KMS-11 (cell line): Measurements from ENCODE around the gene TMPRSS9.

Experiments
- H2AFZ ChIP-seq: fragments of 200-600 bp; sonication (generic); 2 replicates; pipeline ENCODE4 v1.6.1; 2016; ENCODE audit warnings: antibody characterized with exemption, mixed run types, low read depth
- H3K27ac ChIP-seq: fragments of 200-600 bp; sonication (generic); 2 replicates; pipeline ENCODE4 v1.6.1; 2016; ENCODE audit warnings: mild to moderate bottlenecking, mixed run types
- H3K27me3 ChIP-seq: fragments of 200-600 bp; sonication (generic); 2 replicates; pipeline ENCODE4 v1.6.1; 2017; ENCODE audit warnings: mild to moderate bottlenecking, low read depth, mixed run types, moderate library complexity; ENCODE audit not compliant: insufficient read depth
- H3K36me3 ChIP-seq: fragments of 200-600 bp; sonication (generic); 2 replicates; pipeline ENCODE4 v1.6.1; 2017; ENCODE audit warnings: mild to moderate bottlenecking, mixed run types; ENCODE audit not compliant: insufficient read depth
- H3K4me1 ChIP-seq: fragments of 200-600 bp; sonication (generic); 2 replicates; pipeline ENCODE4 v1.6.1; 2016; ENCODE audit warnings: mild to moderate bottlenecking, low read depth, mixed run types; ENCODE audit not compliant: poor library complexity, severe bottlenecking
- H3K4me2 ChIP-seq: fragments of 200-600 bp; sonication (generic); 2 replicates; pipeline ENCODE4 v1.7.0; 2016; ENCODE audit warnings: mild to moderate bottlenecking, mixed run types
- H3K4me3 ChIP-seq: fragments of 200-600 bp; sonication (generic); IDR thresholded peaks from 2 replicates; pipeline ENCODE4 v1.6.1; 2017; ENCODE audit warnings: low read depth, low read length, mixed read lengths; ENCODE audit not compliant: insufficient read depth
- H3K79me2 ChIP-seq: fragments of 200-600 bp; sonication (generic); 2 replicates; pipeline ENCODE4 v1.6.1; 2016; ENCODE audit warnings: low read depth, mixed run types; ENCODE audit not compliant: insufficient read depth
- H3K9ac ChIP-seq: fragments of 200-600 bp; sonication (generic); 2 replicates; pipeline ENCODE4 v1.6.1; 2016; ENCODE audit warnings: mild to moderate bottlenecking, mixed run types
- H4K20me1 ChIP-seq: fragments of 200-600 bp; sonication (generic); 2 replicates; pipeline ENCODE4 v1.6.1; 2016; ENCODE audit warnings: mild to moderate bottlenecking, mixed run types; ENCODE audit not compliant: insufficient read depth
- TF ChIP-seq, protein P1 (sequence below): fragments of 200-600 bp; sonication (generic); conservative IDR thresholded peaks from 2 replicates; pipeline ENCODE4 v1.6.1; 2017; ENCODE audit warnings: low read depth, mild to moderate bottlenecking, antibody characterized with exemption, low read length, moderate library complexity, mixed read lengths

TMPRSS9 gene

DNA sequence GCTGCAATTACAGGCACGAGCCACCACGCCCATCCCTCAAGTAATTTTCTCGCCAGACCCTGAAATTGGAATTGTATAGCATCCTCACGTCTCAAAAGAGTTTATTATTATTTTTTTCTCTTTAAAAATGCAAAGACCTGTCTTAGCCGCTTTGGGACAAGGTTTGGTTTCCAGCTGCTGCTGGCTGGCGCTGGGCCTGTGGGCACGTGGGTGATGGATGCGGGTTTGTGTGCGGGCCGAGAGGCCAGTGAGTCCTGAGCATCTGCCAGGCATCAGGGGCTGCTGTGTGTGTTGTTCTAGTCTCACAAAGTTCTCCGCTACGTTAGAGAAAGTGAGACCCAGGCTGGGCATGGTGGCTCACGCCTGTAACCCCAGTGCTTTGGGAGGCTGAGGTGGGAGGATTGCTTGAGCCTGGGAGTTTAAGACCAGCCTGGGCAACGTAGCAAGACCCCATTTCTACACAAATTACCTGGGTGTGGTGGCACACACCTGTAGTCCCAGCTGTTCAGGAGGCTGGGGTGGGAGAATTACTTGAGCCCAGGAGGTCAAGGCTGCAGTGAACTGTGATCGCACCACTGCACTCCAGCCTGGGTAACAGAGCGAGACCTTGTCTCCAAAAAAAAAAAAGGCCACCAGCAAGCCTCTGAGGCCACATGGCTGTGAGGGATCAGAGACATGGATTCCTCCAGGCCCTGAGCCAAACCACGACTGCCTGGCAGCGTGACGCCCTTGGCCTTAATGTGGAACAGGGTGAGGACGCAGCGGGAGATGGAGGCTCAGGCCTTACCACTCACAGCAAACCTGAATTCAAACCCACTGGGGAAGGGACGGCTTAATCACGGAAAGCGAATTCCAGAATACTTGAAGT, 4.7 kb upstream of the TMPRSS9 start:
- Histone ChIP-seq H4K20me1 (no peaks in the 10 kb centered on the region), H3K79me2 (no peaks in the 10 kb centered on the region), H3K9ac (no peak overlapping the region), H2AFZ (no peak overlapping the region), H3K36me3 (no peaks in the 10 kb centered on the region), H3K27ac (no peak overlapping the region), H3K4me1 (no peaks in the 10 kb centered on the region), H3K4me2 (no peak overlapping the region), H3K4me3 (no peak overlapping the region), H3K27me3 (no peaks in the 10 kb centered on the region; the same call in 1 of the 2 replicates)
- TF ChIP-seq, protein P1, sequence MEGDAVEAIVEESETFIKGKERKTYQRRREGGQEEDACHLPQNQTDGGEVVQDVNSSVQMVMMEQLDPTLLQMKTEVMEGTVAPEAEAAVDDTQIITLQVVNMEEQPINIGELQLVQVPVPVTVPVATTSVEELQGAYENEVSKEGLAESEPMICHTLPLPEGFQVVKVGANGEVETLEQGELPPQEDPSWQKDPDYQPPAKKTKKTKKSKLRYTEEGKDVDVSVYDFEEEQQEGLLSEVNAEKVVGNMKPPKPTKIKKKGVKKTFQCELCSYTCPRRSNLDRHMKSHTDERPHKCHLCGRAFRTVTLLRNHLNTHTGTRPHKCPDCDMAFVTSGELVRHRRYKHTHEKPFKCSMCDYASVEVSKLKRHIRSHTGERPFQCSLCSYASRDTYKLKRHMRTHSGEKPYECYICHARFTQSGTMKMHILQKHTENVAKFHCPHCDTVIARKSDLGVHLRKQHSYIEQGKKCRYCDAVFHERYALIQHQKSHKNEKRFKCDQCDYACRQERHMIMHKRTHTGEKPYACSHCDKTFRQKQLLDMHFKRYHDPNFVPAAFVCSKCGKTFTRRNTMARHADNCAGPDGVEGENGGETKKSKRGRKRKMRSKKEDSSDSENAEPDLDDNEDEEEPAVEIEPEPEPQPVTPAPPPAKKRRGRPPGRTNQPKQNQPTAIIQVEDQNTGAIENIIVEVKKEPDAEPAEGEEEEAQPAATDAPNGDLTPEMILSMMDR = no peak

DNA sequence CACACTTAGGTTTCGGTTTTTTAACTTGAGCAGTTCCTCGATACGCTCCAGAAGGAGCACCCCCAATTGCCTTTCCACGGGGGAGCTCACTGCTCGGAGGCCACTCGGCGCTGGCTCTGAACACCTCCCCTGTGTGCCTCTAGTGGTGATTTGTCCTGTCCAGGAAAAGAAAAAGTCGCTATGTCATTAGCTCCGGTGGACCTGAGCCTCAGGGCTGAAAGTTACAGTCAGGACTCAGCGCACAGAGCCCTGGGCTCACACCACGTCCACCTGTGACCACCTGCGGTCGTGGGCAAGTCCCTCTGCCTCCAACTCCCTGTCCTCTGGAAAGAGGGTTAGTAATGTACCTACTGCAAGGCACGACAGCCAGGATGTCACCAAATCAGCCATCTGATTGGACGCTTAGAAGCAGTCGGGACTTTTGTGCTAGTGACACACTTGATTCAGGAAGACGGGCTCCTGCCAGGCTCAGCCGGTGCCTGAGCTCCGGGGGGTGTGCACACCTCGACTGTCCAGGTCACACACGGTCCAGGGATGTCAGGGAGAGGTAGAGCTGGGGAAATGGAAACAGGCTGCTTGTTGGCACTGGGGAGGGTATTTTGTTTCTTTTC, 3.9 kb upstream of the TMPRSS9 start:
- no peak overlapping the region for H3K4me2 ChIP-seq
- no peak overlapping the region for H3K4me3 ChIP-seq
- H2AFZ ChIP-seq = no peak overlapping the region
- H3K27me3 ChIP-seq = no peaks in the 10 kb centered on the region; the same call in 1 of the 2 replicates
- no peaks in the 10 kb centered on the region for H4K20me1 ChIP-seq
- H3K79me2 ChIP-seq = no peaks in the 10 kb centered on the region
- TF ChIP-seq, protein P1 = no peak
- no peaks in the 10 kb centered on the region for H3K4me1 ChIP-seq
- no peaks in the 10 kb centered on the region for H3K36me3 ChIP-seq
- H3K9ac ChIP-seq = no peak overlapping the region
- no peak overlapping the region for H3K27ac ChIP-seq

DNA sequence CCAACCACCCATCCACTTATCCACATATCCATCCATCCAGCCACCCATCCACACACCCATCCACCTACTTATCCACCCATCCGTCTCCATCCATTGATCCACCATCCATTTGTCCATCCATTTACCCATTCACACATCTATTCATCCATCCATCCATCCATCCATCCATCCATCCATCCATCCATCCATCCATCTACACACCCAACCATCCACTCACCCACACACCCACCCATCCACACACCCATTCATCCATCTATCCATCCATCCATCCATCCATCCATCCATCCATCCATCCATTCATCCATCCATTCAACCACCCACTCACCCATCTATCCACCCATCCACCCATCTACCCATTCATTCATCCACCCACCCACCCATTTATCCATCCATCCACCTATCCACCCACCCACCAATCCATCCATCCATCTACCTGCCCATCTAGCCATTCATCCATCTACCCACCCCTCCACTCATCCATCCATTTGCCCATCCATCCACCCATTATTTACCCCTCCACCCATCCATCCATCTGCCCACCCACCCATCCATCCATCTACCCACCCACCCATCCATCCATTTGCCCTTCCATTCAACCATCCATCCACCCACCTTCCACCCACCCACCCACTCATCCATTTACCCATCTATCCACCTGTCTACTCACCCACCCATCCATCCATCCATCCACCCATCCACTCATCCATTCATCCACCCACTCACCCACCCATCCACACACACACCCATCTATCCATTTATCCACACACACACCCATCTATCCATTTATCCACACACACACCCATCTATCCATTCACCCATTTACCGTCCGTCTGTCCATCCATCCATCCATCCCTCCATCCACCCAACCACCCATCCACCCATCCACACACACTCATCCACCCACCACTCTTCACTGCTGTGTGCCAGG, 2.5 kb upstream of the TMPRSS9 start:
- H3K27me3 ChIP-seq = no peaks in the 10 kb centered on the region; the same call in 1 of the 2 replicates
- H3K27ac ChIP-seq = no peak overlapping the region
- H3K36me3 ChIP-seq = no peaks in the 10 kb centered on the region
- H3K4me2 ChIP-seq = no peak overlapping the region
- H4K20me1 ChIP-seq = no peaks in the 10 kb centered on the region
- H3K4me1 ChIP-seq = no peaks in the 10 kb centered on the region
- no peak overlapping the region for H3K4me3 ChIP-seq
- no peak overlapping the region for H3K9ac ChIP-seq
- TF ChIP-seq, protein P1 = no peak
- H2AFZ ChIP-seq = no peak overlapping the region
- H3K79me2 ChIP-seq = no peaks in the 10 kb centered on the region

DNA sequence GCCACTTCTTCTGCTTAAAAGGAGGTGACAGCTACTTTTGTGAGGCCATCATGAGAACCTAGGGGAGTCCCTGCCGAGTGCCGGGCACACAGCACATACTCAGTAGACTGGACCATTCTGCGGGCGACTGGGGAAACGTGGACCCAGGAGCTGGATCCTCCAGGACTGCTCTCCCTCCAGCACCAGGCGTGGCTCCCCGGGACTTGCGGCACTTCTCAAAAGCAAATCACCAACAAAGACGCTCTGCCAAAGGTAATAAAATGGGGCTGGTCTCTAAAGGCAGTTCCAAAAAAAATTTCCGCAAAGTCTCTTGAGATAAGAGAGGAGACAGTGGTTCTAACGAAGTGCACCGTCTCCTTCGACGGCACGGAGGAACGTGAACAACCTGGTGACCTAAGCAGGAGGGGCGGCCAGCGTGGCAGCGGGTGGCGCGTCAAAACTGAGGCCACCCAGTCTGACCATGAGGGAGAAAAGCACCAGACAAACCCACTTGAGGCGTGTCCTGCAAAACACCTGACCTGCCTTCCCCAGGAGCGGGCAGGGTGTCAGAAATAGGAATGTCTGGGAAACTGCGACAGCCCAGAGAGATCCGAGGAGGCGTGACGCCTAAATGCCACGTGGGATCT, 1.4 kb upstream of the TMPRSS9 start:
- Histone ChIP-seq H3K4me1 (no peaks in the 10 kb centered on the region), H3K4me3 (no peak overlapping the region), H3K4me2 (no peak overlapping the region), H3K79me2 (no peaks in the 10 kb centered on the region), H3K27ac (no peak overlapping the region), H3K9ac (no peak overlapping the region), H2AFZ (no peak overlapping the region), H3K36me3 (no peaks in the 10 kb centered on the region), H3K27me3 (no peaks in the 10 kb centered on the region; the same call in 1 of the 2 replicates), H4K20me1 (no peaks in the 10 kb centered on the region)
- TF ChIP-seq, protein P1 = no peak
